Erythroblast (primary cell): Measurements from ENCODE around the gene TMEM202.

Experiments used
- GATA1 ChIP-seq: IDR thresholded peaks from 2 replicates; pipeline ENCODE4 v1.6.1; 2011; ENCODE audit warnings: low read depth, mild to moderate bottlenecking, control low read depth, low read length, moderate library complexity
- POLR2A ChIP-seq: IDR thresholded peaks from 2 replicates; pipeline ENCODE4 v1.6.1; 2011; ENCODE audit warnings: mild to moderate bottlenecking, low read length

DNA sequence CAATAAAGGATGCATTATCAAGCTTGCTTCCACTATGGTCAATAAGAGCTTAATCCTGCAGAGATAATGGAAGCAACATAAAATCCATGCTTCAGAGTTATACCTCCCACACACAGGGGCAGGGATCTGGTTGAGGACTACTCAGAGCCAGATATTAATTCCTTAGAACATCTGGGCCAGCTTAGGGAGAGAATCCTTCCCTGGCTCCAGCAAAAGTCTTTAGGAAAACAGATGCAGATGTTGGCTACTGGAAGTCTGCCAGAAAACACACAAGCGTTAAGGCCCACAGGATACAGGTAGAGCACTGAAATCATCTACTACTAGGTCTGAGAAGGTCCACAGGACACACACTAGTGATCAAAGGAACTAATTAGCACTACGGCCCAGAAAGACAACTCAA lies 25.2 kb downstream of the TMEM202 start:
- TF ChIP-seq POLR2A (no peak), GATA1 (no peak)
